Epidermal melanocyte (primary cell): ENCODE measurements around the gene HABP4.

Experiments
- DNase-seq: peaks from one replicate; pipeline ENCODE4 v3.0.0; 2011; ENCODE audit warnings: low spot score; ENCODE audit not compliant: insufficient read length

The HABP4 gene

DNA sequence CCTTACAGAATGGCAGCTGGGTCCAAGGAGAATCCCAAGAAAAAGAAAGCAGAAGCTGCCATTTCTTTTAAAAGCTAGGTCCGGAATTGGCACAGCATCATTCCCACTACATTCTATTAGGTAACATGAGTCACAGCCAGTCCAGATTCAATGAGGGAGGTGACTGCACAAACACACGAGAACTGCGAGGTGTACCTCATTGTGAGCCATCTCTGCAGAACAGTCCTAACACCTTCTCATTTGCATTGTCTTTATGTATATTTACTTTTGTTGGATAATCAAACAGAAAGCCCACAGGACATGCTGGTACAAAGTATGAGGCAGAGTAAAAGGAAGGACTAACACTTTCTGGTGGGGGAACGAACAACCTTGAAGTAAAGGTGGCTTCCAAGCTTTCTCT is 14.6 kb upstream of the HABP4 start:
- DNase-seq: no peak

DNA sequence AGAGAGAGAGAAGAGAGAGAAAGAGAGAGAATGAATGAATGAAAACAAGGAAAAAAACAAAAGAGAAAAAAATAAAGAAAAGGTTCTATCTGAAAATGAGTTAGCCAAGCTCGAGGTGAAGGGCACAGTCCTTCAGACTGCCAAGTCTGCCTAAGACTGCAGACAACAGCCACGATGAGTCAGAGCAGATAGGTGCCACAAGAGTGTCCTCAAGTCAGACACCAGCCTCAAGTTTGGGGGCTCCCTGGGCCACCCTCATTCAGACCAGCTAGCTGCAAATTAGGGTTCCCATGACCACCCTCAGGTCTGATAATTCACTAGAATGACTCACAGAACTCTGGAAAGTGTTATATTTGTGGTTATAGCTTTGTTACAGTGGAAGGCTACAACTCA is 13.9 kb upstream of the HABP4 start:
- DNase-seq: no peak

DNA sequence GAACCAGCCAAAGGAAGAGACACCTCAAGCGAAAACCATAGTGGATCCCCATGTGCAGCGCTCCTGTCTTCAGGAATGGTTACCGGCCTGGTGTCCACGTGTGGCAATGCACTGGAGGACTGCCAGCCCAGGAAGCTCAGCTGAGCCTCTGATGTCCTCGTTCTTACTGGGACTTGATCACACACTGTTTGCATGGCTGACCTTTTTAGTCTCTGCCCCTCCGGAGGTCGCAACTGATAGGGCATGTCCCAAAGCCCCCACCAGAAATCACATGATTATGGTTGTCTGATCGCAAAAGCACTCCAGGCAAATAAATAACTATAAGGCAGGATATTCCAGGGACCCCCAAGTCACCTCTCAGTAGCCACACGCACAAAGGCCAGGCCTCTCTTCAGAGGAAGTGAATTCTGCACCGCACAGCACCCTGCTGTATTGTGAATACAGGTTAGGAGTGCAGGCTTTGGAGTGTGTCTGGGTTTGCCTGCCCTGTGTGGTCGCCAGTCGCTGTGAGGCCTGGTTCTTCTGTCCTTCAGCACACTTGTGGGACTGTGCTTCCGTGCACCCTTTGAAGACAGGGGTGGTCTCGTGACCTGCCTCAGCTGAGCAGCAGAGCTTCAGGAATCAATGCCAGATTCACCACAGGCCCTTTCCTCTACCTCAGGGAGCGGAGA is 13.4 kb upstream of the HABP4 start:
- DNase-seq: no peak

DNA sequence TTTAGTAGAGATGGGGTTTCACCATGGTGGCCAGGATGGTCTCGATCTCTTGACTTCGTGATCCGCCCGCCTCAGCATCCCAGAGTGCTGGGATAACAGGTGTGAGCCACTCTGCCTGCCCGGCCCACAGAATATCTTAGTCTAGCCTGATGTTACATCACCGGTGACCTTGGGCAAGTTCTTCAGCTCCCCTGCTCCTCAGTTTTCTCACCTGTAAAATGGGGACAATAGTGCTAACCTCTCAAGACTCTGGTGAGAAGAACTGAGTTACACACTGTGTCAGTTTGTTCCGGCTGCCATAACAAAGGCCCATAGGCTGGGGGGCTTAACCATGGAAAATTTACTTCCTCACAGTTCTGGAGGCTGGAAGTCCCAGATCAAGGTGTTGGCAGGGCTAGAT is 12.5 kb upstream of the HABP4 start:
- DNase-seq: no peak

DNA sequence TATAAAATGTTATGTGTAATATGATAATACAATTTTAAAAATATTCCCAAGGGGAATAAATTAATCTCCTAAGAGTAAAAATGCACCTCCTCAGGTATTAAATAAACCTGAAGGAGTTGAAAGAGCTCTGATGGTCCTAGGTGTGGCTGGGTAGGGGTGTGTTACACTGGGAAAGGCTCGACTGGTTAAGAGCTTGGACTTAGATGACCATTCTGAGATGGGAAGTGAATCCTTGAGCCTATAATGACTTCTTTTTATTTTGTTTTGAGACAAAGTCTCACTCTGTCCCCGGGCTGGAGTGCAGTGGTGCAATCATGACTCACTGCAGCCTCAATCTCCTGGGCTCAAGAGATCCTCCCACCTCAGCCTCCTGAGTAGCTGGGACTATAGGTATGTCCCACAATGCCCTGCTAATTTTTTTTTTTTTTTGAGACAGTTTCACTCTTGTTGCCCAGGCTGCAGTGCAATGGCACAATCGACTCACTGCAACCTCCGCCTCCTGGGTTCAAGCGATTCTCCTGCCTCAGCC is 9.2 kb upstream of the HABP4 start:
- no peak for DNase-seq

DNA sequence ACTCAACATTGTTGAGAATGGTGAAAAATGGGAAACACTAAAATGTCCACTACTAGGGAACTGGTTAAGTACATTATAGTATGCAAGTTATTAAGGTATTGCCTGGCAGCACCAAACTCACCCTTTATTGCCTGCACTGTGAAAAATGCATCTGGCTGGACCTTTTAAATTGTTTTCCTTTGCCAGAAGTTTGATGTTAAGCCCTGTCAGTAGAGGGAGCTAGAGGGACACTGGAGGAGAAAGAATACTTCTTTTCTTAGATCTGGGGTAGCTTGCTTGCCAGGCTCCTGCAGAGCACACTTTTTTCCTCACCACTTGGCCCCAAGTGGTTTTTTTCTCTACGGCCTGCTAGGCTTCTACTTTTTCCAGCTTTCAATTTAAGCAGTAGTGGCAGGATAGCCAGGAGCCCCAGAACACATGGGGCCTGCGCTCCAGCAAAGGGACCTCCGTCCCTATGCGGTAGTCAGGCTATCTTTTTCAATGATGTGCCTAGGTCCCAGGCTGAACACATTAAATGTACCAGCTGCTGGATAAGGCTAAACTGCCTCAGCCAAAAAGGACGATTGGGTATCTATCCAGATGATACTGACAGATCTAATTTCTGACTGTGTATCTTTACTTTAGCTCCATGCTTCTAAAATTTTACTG is 8.0 kb upstream of the HABP4 start:
- no peak for DNase-seq

DNA sequence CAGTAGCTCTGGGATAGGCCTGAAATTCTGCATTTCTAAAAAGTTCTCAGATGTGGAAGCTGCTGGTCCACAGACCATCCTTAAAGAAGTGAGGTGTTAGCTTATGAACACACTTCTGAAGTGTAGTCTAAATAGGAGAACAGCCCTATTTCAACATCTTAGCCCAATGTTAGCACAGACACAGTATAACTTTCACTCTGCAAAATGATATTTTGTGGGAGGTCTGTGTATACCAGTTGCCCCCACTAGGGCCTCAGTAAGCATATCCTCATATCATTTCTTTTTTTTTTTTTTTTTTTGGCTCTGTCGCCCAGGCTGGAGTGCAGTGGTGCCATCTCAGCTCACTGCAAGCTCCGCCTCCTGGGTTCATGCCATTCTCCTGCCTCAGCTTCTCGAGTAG is 7.5 kb upstream of the HABP4 start:
- DNase-seq: no peak

DNA sequence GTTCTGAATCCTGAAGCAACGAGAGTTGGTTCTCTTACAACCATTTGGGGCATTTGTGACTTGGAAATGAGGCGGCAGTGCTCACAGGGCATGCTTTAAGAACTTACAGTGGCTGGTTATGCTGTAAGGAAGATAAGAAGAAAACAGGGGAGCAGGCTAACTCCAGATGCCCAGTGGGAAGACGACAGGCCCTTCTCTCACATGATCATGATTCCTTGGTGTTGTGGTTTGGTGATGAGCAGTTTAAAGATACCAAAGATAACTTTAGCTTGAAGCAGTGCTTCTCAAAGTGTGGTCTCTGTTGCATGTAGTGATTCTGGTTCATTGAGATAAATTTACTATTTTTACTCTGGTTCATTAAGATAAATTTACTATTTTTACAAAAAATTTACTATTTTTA is 2.6 kb upstream of the HABP4 start:
- no peak for DNase-seq

DNA sequence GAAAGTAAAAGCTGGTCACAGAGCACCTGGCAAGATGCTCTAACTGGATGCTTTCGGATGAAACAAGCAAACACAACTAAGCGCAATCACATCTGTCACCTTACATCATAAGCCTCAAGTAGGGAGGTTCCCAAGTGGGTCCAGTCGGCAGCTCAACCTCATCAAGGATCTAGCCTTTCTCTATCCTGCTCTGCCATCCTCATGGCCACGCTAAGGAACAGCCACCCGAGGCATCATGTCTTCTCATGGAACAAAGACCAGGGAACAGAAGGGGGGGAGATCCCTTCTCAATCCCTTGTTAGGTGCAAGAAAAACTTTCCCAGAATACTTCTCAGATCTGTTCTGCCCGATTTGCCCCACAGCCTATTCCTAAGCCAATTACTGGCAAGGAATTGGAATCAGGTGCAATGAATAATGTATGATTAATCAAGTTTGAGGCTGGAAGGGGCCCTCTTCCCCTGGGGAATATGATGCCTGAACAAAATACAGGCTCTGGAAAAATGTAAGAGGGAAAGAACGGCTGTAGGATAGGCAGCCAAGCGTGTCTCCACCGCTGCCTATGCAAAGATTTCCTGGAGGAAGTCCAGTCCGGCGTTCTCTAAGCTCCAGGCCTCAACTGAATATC is 1.3 kb upstream of the HABP4 start:
- no peak for DNase-seq

DNA sequence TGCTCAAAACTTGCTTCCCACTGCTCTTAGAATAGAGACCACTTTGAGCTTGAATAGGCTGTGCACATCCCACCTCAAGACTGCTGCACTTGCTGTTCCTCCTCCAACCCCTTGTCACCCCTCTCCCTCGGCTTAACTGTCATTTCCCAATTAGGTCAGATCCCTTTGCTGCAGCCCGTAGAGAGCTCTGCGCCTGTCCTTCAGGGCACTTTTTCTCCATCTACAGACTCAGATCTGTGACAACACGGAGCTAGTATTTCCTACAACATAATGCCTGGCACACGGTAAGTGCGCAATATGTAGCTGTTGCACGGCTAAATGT is 485 bp upstream of the HABP4 start:
- no peak for DNase-seq

DNA sequence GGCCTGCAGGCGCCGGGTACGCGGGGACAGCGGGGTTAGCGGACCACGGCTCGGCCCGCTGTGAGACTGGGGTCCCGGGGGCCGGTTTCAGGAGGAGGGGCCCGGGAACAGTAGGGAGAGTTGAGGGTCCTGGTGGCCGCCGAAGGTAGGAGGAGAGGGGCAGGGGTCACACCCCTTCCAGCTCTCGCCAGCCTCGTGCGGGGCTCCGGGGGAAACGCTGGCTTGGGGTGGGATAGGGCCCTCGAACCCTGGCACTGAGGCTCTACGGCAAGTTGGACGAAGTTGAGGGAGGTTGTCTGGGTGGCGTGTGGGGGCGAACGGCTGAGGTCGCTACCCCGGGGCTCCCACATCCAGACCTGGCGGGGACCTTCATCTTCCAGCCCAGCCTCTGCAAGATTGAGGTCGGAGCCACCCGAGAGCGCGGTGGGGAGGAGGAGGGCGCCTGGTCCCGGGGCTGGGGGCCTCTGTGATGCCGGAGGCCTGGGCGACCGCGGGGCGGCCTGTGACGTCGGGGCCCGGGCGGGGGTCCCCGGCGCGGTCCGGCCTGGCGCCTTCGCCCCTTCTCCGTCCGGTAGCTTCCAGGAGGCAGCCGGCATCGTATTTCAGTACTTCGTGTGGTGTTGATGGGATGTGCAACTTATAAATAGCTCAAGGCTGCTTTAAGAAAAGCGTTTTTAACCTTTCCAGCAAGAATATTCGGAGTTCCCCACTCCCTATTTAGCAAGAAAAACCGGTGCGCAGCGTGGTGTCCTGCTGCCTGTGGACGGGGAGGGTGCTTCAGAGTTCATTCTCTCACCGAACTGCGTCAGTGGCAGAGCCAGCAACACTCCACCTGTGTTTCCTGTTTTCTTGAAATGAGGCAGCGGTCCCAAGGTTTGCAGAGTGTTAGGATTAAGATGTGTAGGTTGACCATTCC is 902 bp downstream of the HABP4 start:
- no peak for DNase-seq

DNA sequence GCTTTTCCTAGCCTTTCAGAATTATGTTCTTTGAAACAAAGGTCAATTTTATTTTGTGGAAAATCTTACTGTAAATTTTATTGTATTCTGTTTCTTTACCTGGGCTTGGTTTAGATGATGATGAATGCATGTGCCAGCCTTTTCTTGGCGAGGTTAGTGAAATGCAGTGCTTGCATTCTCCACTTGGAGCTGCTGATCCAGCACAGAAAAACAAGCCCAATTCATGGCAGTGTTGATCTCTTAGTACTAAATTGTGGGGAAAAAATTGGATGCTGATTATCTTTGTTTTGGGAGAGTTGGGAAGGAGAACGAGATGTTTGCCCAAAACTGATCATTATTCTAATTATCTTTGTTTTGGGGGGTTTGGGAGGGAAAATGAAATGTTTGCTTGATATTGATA is 3.7 kb downstream of the HABP4 start:
- peak; percentile 48 for DNase-seq

DNA sequence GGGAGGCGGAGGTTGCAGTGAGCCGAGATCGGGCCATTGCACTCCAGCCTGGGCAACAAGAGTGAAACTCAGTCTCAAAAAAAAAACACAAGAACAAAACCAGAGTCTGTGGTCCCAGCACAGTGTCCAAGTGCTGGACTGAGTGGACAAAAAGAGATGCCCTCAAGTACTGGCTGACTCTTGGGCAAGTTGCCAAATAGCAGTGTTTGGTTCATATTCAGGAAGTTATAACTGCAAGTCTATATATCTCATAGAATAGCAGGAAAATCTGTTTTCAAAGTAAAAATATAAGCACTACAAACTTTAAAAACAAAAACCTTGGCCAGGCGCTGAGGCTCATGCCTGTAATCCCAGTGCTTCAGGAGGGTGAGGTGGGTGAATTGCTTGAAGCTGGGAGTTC is 7.3 kb downstream of the HABP4 start:
- no peak for DNase-seq

DNA sequence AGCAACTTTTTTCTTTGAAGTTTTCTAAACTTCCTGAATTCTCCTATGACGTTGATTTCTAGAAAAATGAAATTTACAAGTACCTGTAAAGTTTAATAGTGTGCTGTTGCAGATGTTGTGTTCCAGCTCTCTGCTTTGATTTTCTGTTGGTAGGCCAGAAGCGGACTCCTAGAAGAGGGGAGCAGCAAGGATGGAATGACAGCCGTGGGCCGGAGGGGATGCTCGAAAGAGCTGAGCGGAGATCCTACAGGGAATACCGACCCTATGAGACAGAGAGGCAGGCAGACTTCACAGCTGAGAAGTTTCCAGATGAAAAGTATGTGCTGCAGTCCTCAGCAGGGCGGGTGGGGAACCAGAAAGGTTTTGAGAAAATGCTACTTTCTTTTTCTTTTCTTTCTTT is 8.3 kb downstream of the HABP4 start:
- no peak for DNase-seq

DNA sequence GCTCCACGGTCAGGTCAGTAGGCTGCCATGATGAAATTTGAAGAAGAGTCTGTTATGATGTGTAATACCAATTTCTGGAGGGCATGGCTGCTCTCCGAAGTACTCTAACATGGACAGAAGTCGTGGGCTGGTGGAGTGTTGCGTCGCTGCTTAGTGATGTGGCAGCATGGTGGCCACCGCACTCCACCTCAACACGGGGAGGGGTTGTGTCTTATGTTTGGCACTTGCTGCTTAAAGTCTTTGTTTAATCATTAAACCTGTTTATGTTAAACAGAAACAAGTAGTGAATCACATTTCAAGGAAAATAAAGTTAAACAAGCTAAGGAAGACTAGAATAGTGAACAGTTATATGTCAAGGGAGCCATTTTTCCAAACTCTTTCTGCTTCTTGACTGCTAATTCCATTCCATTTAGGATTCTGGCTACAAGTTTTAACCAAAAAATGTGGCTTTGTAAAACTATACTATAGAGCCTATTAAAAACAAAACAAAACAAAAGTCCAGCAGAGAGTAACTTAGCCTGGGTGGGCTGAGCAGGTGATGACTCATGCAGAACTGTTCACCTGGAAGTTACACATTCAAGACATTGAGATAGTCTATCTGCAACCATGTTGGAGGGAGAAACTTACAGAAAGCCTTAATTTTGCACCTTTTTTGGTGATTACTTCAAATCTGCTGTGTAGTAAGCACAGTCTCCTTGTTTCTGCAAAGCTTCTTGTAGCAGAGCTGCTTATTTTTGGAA is 9.5 kb downstream of the HABP4 start:
- no peak for DNase-seq

DNA sequence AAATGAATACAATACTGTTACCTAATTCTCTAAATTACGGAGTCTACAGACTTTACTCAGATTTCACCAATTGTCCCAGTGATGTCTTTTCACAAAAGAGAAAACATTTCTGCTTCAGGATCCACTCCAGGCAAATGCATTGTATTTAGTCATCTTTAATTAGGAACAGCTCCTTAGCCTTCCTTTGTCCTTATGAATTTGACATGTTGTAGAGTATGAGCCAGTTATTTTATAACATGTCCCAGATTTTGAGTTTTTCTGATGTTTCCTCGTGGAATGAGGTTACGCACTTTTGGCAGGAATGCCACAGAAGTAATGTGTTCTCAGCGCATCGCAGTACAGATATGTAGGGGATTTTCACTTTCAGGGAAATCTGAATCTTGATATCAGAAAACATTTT is 10.5 kb downstream of the HABP4 start:
- DNase-seq: peak; percentile 59

DNA sequence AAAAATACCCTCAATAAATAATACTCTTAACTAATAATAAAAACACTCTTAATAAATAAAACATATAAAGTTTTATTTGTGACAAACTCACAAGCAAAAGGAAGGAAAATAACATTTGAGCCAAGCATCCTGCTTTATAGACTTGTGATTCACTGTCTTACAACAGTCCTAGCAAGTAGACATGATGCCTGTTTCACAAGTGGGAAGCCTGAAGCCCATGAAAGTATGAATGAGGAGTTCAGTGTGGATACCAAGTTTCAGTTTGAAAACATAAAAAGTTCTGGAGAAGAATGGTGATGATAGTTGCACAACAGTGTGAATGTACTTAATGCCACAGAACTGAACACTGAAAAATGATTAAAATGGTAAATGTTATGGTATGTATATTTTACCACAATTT is 10.9 kb downstream of the HABP4 start:
- DNase-seq: peak; percentile 52

DNA sequence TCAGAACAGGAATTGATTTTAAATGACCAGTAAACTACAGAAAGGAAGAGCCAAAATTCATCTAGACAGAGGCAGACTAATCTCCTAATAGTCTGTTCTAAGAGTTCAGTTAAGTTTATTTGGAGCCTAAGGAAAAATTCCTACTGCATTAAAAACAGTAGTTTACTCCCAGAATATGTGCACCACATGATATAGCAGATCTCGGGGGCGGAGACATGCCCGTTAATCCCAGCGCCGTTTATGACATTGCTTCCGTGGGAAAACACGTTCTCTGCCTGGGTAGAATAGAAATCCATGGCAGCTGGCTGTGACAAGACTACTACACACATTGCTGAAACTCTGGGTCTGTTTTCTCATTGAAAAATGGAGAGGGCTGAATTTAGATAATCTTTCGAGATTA is 11.4 kb downstream of the HABP4 start:
- DNase-seq: no peak

DNA sequence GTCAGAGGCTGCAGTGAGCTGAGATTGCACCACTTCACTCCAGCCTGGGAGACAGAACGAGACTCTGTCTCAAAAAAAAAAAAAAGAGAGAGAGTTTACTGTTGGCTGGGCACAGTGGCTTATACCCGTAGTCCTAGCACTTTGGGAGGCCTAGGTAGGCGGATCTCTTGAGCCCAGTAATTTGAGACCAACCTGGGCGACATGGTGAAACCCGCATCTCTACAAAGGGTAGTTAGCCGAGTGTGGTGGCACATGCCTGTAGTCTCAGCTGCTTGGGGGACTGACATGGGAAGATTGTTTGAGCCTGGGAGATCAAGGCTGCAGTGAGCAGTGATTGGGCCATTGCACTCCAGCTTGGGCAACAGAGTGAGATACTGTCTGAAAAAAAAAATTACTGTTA is 12.6 kb downstream of the HABP4 start:
- DNase-seq: no peak

DNA sequence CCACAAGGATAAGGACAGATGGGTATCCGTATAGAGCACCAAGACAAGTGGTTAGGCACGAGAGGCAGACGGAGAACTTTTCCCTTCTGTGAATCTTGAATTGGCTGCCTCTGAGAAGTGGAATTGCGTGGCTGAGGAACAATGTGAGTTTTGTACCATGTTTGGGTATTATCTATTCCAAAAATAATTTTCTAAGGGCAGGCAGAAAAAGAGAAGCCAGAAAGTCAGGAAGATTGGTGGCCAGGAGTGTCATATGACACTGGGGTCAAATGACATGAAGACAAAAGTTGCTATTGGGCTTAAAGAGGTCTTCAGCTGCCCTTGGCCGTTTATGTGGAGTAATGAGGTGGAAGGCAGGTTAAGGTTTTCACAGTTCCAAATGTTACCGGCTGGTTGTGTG is 14.5 kb downstream of the HABP4 start:
- DNase-seq: no peak

DNA sequence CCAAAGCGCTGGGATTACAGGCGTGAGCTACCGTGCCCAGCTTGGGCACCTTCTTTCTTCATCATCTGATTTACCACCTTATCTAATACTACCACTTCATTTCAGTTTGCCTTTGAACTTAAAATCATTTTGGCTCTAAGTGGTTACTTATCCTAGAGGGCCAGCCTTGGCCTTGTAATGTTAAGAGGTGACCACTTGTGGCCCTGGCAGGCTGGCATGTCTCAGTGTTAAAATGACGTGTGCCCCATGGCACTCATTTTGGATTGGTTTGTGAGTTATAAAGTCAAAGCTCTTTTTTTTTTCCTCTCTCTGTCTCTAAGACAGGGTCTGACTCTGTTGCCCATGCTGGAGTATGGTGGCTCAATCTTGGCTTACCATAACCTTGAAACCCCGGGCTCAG is 17.8 kb downstream of the HABP4 start:
- DNase-seq: no peak
